Measurements from ENCODE around the gene P2RX6.
"Not testable (repeated sequence)": the region's sequence is repeated elsewhere in the genome, so short reads cannot be mapped to it uniquely, and the experiment has no call there.

The P2RX6 gene

DNA sequence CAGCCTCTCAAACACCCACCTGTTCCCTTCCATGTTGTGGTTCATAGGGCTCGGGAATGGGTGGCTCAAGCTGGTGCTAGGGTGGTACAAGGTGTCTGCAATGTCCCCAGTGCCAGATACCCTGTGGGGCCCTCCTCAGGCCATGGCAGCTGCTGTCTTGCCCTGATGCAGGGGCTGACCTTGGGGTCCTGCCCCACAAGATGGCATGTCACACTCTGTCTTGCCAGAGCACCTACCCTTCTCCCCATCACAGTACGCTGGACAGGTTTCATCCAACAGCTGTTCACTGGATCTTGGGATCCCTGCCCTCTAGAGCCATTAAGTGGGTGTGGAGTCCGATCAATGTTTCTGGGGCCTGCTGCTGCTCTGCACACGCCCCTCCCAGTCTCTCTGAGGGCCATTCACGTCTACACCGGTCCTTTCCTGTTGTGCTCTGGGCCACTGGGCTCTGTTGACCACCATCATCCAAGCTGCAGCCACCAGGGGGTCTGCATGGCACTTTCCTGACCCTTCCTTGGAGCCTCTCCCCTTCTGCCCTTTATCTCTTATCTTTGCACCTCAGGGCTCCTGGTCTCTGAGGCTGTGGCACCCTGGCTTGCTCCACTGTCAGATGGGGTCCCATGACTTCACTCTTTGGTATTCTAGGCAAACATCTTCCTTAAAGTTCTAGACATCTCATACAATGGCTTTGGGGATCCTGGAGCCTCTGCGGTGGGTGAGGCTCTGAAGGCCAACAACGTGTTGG lies 37.9 kb downstream of the P2RX6 start:
- DNase-seq (ENCODE audit: low read depth): no peak

DNA sequence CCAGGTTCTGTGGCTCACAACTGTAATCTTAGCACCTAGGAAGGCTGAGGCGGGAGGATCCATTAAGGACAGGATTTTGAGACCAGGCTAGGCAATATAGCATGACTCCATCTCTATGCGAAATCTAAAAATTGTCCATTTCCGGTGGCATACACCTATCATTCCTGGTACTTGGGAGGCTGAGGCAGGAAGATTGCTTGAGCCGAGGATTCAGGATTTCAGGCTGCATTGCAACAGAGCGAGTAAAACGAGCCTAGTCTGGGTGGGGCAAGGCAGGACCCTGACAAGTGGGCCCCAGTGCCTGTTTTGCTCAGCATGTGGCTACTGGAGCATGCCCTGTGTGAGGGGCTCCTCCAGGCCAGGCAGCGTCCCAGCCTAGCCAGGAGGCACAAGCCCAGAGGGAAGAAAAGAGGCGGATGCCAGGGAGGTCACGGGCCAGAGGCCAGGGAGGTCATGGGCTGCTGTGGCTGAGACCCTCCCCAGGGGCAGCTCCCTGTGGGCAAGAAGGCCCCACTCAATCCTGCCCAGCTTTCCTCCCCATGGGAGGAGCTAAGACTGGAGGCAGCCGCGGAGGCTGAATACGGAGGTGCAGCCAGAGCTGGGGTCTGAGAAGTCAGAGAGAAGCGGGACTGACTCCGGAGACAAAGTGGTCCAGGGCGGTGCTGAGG lies 39.2 kb downstream of the P2RX6 start:
- no peak for DNase-seq (ENCODE audit: low read depth)

DNA sequence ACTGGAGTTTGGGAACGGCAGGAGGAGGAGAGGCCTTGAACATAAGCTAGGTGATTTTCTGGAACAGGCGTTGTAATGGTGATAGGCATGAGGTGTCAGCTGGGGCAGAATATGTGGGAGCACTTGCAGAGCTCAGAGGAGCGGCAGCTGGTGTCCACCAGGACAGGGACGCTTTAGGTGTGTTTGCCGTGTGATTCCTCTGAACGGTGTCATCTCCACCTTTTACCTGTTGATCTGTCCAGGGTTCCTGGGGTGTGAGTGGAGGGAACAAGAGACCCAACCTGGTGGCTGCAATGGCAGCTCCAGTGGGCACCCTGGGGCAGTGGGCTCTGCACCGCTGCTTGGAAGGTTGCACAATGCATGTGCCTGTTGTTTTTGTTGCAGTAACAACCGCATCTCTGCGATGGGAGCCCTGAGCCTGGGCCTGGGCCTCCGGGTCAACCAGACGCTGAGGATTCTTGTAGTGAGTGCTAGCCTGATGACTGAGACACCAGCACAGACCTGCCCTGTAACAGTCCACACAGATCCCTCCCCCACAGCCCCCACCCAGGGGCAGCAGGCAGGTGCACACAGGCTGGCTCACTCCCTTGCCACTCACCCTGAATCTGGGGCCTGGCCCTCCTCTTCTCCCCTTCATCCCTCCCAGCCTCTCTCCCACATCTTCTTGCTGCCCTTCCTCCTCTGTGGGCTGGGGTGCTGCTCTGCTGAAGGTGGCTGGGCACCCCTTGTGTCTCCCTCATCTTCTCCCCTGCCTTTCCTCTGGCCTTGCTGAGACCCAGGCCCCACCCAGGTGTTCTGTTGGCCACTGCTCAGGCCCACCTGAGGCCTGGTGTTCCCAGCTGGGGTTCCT lies 40.0 kb downstream of the P2RX6 start:
- no peak for DNase-seq (ENCODE audit: low read depth)

DNA sequence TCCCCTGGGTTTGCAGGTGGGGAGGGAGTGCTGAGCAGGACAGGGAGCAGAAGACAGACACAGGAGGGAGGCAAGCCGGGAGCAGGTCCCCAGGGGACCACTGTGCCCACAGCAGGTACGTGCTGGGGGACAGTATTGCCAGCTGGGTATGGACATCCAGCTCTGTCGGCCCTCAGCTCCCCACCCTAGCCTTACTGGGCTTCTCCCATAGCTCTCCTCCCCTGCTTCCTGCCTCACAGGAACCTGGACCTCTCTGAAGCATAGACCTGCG lies 40.5 kb downstream of the P2RX6 start:
- no peak for DNase-seq (ENCODE audit: low read depth)

DNA sequence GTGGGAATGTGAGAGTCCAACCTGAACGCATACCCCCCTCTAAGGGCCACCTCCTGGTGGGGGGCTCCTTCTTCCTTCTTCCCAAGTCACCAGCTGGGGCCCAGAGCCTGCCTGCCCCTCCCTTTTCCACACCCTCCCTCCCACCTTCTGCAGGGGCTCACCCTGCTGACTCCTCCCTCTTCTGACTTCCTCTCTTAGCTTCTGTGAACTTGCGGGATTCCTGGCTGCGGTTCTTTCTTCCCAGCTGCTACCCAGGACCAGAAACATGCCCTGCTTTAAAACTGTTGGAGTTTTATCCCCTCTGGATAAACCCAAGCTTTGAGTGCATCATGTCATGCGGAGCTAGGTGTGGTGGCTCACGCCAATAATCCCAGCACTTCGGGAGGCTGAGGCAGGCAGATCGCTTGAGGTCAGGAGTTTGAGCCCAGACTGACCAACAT lies 40.9 kb downstream of the P2RX6 start:
- no peak for DNase-seq (ENCODE audit: low read depth)

DNA sequence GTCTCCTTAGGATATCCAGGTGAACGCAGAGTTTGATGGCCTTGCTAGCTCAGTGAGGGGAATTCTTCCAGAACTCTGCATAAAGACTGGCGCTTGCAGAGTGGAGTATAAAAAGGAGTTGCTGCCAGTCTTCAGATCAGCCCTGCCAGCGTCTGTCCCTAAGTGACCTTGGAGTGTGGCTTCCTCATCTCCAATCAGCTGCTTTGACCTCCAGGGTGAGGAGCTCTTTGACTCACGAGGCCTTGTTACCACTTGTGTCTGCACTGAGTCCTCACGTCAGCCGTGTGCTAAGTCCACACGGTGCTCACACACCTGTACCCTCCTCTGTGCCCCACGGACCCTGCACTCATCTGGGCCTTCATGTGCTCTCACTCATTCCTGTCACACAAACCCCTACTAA lies 45.4 kb downstream of the P2RX6 start:
- DNase-seq (ENCODE audit: low read depth): not testable (repeated sequence)

DNA sequence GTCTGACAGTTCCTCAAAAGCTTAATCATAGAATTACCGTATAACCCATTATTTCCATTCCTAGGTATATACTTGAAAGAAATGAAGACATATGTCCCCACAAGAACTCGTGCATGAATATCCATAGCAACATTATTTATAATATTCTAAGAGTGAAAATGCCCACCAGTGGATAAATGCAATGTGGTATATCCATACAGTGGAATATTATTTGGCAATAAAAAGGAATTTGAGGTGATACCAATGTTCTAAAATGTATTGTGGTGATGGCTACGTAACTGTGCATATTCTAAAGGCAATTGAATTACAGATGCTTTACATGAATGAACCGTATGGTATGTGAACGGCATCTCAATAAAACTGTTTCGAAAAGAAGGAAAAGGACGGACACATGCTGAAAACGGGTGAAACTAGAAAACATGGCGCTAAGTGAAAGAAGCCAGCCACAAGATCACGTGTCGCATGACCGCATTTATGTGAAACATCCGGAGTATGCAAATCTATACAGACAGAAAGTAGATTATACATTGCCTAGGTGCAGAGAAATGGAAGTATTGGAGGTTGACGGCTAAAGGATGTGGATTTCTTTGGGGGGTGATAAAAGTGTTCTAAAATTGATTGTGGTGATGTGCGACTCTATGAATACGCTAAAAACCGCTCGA lies 46.8 kb downstream of the P2RX6 start:
- DNase-seq (ENCODE audit: low read depth): not testable (repeated sequence)

DNA sequence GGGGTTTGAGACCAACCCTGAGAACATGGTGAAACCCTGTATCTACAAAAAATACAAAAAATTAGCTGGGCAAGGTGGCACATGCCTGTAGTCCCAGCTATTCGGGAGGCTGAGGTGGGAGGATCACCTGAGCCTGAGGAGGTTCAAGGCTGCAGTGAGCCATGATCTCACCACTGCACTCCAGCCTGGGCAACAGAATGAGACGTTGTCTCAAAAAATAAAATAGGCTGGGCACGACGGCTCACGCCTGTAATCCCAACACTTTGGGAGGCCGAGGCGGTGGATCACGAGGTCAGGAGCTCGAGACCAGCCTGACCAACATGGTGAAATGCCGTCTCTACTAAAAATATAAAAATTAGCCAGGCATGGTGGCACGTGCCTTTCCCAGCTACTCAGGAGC lies 49.5 kb downstream of the P2RX6 start:
- not testable (repeated sequence) for DNase-seq (ENCODE audit: low read depth)

DNA sequence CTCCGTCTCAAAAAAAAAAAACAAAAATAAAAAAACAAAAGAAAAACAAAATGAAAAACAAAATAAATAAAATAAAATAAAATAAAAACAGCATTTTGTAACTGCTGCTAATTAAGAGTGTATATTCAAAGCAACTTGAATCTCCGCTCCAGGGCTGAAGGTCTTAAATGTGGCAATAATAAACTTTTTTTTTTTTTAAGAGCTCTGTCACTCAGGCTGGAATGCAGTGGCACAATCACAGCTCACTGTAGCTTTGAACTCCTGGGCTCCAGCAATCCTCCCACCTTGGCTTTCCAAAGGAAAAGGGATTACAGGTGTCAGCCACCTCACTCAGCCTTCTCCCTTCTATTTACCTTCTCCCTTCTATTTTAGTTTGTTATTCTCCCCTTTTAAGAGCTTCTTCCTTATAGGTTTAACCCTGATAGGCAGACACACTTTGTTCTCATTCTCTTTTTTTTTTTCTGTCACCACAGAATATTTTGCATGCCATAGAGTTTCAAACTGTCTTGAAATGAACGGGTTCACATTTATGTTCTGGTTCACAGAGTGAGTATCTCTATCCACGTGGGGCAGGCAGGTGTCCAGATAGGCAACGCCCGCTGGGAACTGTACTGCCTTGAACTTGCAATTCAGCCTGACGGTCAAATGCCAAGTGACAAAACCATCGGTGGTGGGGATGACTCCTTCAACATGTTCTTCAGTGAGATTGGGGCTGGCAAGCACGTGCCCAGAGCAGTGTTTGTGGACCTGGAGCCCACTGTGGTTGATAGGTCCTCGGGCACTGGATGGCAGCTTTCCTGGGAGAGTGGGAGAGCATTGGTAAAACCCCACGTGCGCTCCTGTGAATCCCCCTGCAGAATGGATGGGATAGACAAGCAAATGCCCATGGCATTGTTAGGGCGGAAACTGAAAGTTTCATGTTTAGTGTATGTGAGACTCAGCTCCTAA lies 50.2 kb downstream of the P2RX6 start:
- no peak for DNase-seq (ENCODE audit: low read depth)

DNA sequence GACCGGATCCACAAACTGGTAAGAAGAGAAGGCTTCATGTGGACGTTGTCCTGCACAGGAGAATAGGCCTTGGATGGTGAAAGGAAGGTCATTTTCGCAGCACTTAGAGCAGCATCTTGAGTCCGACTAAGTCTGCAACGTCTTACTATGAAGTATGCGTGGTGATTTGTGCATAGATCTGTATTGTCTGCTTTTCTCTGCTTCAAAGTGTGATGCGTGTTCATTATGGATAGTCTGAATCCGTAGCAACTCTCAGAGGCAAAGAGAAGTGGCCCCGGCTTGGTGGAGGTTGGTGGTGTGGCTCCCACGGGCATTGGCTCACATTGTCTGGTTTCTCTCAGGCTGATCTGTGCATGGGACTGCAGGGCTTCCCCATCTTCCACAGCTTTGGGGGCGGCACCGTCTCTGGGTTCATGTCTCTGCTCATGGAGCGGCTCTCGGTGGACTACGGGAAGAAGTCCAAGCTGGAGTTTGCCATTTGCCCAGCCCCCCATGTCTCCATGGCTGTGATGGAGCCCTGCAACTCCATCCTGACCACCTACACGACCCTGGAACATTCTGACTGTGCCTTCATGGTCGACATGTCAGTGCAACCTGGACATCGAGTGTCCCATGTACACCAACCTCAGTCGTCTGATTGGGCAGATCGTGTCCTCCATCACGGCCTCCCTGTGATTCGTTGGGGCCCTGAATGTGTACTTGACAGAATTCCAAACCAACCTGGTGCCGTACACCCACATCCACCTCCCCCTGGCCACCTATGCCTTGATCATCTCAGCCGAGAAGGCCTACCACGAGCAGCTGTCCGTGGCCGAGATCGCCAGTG lies 52.3 kb downstream of the P2RX6 start:
- no peak for DNase-seq (ENCODE audit: low read depth)

DNA sequence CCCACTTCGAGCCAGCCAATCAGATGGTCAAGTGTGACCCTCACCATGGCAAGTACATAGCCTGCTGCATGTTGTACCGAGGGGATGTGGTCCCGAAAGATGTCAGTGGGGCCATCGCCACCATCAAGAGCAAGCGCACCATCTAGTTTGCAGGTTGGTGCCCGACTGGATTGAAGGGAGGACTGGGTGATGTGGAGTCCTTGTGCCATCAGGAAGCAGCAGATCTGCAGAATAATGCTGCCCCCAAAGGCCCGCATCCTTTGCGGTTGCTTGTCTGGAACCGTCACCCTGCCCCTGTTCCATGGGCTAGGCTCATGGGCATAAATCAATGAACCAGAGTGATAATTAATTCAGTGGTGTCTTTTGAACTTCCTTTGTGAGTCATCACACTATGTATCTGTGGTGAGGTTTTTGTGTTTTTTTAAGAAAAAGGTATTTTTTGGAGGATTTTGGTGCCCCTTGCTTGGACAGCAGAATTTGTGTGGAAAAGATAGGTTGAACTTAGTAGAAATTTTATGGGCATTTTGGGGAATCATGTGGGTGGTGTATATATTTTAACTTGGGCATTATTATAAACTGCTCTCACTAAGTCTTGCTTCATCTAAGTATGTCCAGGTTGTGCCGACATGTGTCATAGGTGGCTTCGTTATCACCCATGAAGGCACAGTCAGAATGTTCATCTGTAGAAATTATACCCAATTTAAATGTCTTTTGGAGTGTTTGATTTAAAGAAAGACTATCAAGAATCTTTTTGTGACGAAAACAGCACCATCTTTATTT lies 53.1 kb downstream of the P2RX6 start:
- DNase-seq (ENCODE audit: low read depth): no peak

DNA sequence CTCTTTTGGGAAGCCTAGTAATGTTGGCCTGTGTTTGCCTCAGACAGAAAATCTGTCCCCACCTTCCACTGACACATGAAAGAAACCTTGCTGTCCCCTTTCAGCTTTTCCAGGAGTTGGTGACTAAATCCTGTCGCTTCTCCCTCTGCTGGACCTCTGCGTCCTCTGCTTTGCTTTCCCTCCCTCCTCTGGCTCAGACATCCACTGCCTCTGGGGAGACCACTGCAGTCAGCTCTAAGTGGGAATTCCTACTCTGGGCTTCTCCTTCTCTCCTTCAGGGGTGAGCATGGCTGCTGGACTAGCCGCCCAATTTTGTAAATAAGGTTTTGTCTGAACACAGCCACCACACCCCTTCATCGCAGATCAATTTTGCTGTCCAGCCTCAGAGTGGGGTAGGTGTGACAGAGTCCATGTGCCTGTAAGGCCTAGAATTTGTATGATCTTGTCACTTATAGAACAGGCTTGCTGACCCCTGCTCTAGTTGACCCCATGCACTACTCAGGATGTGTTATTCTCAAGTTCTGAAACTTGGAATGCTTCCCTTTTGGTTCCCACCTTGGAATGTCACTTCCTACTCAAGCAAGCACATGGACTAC lies 53.8 kb downstream of the P2RX6 start:
- no peak for DNase-seq (ENCODE audit: low read depth)

DNA sequence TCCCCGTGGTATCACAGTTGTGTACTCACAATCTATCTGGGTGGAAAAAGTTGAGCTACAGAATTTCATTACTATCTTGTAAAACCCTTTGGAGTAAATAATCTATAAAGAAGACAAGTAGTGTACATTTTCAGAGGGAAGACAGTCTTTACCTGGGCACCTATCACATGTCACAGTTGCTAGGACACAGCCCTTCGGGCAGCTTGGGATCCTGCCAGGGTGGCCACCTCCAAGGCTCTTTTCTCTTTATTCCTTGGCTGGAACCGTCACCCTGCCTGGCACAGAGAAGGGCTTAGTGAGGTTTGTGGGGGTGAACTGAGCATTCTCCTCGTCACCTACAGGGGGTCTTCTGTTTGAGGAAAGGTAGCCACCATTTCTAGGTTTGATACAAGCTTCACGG lies 54.4 kb downstream of the P2RX6 start:
- DNase-seq (ENCODE audit: low read depth): no peak

DNA sequence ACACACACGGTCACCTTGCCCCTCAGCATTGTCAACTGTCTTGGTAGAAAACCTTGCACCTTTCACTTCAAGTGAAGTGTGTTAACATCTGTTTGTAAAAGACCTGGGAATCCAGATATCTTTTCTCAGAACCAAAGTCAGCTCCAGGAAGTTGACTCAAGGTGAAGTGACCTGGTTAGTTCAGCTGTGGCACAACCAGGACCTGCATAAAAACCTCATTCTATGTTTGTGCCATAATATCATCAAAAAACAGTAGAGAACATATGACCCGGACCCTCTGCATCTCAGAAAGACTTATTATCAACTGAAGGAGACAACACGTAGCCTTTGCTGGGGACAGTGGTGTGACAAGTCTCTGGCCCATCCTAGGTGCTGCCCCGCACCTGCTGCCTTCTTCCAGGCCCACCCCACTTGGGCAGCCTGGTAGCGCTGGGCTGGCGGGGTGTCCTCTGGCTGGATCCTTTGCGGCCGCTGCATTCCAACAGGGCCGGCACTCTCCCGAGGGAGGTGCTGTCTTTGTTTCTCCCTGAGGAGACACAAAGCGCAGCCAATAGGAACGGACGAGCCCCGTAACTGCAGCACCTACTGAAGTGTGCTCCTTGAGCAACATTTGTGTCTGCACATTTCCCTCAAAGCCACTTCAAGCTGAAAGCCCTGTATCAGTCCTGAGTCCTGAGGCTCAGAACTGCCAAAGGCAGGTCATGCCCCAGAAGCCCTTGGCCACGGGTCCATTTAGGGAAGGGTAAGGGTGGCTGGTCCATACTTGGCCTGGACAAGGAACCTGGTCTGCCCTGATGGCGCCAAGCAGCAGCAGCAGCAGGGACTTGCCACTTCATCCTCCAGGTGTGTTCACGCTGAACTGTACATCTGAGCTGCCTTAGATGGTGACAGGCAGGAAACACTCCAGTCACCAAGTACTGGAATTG lies 56.0 kb downstream of the P2RX6 start:
- DNase-seq (ENCODE audit: low read depth): no peak

DNA sequence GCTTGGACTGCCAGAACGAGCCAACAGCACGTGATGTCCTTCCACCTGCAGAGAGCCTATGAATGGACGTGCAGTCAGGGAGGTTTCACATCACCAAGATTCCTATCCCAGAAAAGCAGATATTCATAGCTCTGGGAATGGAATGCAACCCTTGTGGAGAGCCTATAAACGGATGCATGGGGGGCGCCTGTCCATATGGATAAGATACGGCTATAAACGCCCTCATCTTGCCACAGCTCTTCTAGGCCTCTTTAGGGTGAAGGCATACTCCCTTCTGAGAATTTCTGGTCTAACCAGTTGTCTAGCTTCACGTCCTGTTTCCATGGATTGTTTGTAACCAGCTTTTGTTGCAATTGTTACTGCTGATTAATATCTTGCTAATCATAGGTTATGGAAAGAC lies 56.8 kb downstream of the P2RX6 start:
- not testable (repeated sequence) for DNase-seq (ENCODE audit: low read depth)

DNA sequence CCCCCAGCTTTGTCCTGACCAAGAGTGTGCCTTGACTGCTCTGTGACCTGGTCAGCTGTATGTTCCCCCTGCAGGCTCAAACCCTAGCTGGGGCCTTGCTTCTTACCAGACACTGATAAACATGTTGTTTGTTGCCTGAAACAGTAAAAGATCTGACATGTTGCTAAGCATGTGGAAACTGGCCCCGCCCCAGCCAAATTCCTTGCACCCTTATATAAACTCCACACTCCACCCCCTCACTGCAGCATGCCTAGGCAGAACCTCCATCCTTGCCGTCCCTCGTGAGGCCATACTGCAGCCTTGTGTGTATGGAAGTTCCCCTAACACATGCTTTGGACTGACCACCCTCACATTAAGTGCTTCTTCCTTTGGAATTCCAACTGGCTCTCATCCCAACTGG lies 58.1 kb downstream of the P2RX6 start:
- no peak for DNase-seq (ENCODE audit: low read depth)

DNA sequence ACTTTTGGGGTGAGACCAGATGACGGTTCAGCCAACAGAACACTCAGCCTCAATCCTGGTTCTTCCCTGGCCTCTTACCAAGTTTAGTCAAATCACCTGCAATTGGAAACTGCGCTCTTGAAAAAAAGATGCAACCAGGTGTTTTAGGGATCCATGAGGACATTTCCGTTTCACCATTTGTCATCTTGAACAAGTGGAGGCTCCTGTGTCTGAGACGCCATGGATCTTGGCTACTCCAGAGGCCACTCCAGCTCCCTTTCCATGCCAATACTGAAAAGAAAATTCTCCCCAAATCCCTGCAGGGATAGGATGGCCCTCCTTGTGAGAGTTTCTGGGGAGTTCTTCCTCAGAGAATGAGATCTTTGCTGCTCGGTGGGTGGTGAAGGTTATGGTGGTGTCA lies 58.5 kb downstream of the P2RX6 start:
- DNase-seq (ENCODE audit: low read depth): no peak

DNA sequence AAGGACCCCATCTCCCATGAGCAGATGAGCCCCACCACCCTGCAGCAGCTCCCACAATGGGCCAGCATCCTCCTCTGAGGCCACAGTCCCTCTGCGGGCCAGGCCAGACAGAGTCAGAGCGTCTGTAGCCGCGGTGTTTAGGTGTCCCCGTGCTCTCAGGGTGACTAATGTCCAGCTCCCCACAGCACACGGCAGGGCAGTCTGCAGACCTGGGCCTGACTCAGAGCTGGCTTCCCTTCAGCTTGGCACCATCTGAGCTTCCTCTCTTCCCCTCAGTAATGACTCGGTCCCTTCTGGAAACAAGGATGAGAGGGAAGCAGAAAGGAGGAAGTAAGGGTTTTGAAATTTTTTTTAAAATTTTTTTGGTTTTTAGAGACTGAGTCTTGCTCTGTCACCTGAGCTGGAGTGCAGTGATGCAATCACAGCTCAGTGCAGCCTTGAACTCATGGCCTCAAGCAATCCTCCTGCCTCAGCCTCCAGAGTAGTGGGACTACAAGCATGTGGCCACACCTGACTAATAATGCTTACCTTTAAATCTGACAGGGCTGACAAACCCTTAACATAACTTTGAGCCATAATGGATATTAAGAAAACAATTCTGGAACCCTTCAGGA lies 59.2 kb downstream of the P2RX6 start:
- no peak for DNase-seq (ENCODE audit: low read depth)

All from activated T-helper 9 cell treated with anti-CD3 and anti-CD28 coated beads, Interleukin-2, amount 50 U/mL, for 16 hours (primary cell).